Testis (tissue), 5 donors: ENCODE data around the gene PRPF40A. TPM values are rescaled to one million over a fixed set of nuclear protein-coding genes. Genes with fewer than 3 reads are reported as not detected.
"Not testable (repeated sequence)": the region's sequence is repeated elsewhere in the genome, so short reads cannot be mapped to it uniquely, and the experiment has no call there.

Experiments used
- DNase-seq: peaks from one replicate; pipeline ENCODE4 v3.0.0-alpha.2; 2019
- H3K27ac ChIP-seq, 2 donors: fragments of 200-600 bp; sonication (generic); one replicate each; pipeline ENCODE4 v1.5.1; 2019
- H3K27me3 ChIP-seq: fragments of 200-600 bp; sonication (generic); one replicate; pipeline ENCODE4 v1.5.1; 2019
- H3K36me3 ChIP-seq: fragments of 200-600 bp; sonication (generic); one replicate; pipeline ENCODE4 v1.5.1; 2017; ENCODE audit warnings: low read depth; ENCODE audit errors: missing control alignments
- H3K4me1 ChIP-seq: fragments of 200-600 bp; sonication (generic); one replicate; pipeline ENCODE4 v1.5.1; 2019
- H3K4me3 ChIP-seq, 2 donors: fragments of 200-600 bp; sonication (generic); one replicate each; pipeline ENCODE4 v1.5.1; 2017 to 2019
- H3K9me3 ChIP-seq: fragments of 200-600 bp; sonication (generic); one replicate; pipeline ENCODE4 v1.5.1; 2017
- CTCF ChIP-seq, 3 experiments: fragments of 450-650 bp in 2 of 3; fragments of 200-600 bp in 1 of 3; sonication (generic) in 1 of 3; IDR thresholded peaks; one replicate each; pipeline ENCODE4 v1.5.1; 2016 to 2019; ENCODE audit warnings: antibody characterized with exemption in 3 of 3, mild to moderate bottlenecking in 2 of 3, moderate library complexity in 1 of 3
- POLR2A ChIP-seq: fragments of 450-650 bp; IDR thresholded peaks from one replicate; pipeline ENCODE4 v1.6.1; 2017; ENCODE audit warnings: antibody characterized with exemption, mild to moderate bottlenecking, moderate library complexity
- WGBS, 2 donors: methylation state at CpG; one replicate each; pipeline ENCODE4 v1.1.5; 2018; 5-methylcytosine and 5-hydroxymethylcytosine counted together
- intact Hi-C: fragments of 100-400 bp; cut with DNase I; formaldehyde crosslinking; loops from one replicate; pipeline ENCODE4 v1.15.1; 2023; ENCODE audit warnings: low total_unique reads
- long read RNA-seq, 2 donors: transcript quantifications; one replicate each; lab custom pipeline, GENCODE V29; 2026
- polyA plus RNA-seq: library from polyadenylated mRNA; stranded (reverse); fragments of 350-450 nt; fragmentation: Illumina TruSeq; extraction: RNeasy Lipid Tissue Mini Kit (QIAGEN cat#74804); gene quantifications from one replicate; pipeline ENCODE4 v1.2.3, GENCODE V29; 2014; ENCODE audit warnings: low read depth, low replicate concordance; ENCODE audit not compliant: insufficient read depth
- total RNA-seq, 2 donors: library from RNA; depleted of rRNA; stranded (reverse); fragments of >200 nt; gene quantifications; one replicate each; pipeline ENCODE4 v1.2.3, GENCODE V29; 2016

The PRPF40A gene
- total RNA-seq (100 to 1,000 TPM; 107 to 116 TPM), polyA plus RNA-seq (33.1 TPM)
- long read RNA-seq, donor 1, partial matches to known transcripts = 13 of 70 reads
- long read RNA-seq, donor 1, other reads (novel, unspliced or antisense) = 57 of 70 reads
- long read RNA-seq, donor 2, partial matches to known transcripts = 12 of 43 reads
- long read RNA-seq, donor 2, other reads (novel, unspliced or antisense) = 30 of 43 reads

- peak; percentile 99 for DNase-seq
- no peaks in the 10 kb centered on the region for H3K36me3 ChIP-seq
- peak within 1 kb of the TSS; percentile 83 to 96 for H3K4me3 ChIP-seq
- 1% methylated on average over 43 to 63 of the region's 71 CpGs for WGBS, 2 donors
- peaks cover 26% of the 10 kb centered on the region for H3K4me1 ChIP-seq
- H3K27ac ChIP-seq = peak within 1 kb of the TSS; percentile 98 to 99
- no peaks in the 10 kb centered on the region for H3K27me3 ChIP-seq
- H3K9me3 ChIP-seq = no peaks in the 10 kb centered on the region
- intact Hi-C loops = no loop called here
- TF ChIP-seq POLR2A (no peak), CTCF (IDR thresholded peaks at IDR 0.05) (peak in 1 of 3 experiments; percentile 36)
Measured at GRCh38 chr2:152717228-152718075, at the start of gene PRPF40A. Gene PRPF40A, minus strand, starts transcription at chr2:152717461. Its CDS starts 22 bp downstream, at chr2:152717439.

- intact Hi-C loops = no loop called here
- no peaks in the 10 kb centered on the region for H3K27me3 ChIP-seq
- H3K36me3 ChIP-seq = no peaks in the 10 kb centered on the region
- H3K27ac ChIP-seq = no peak overlapping the region
- no peak for DNase-seq
- H3K9me3 ChIP-seq = no peaks in the 10 kb centered on the region
- no peak for TF ChIP-seq CTCF (IDR thresholded peaks at IDR 0.05)
- no peaks in the 10 kb centered on the region for H3K4me1 ChIP-seq
- 88 to 98% methylated on average over 1 of the region's 1 CpG for WGBS, 2 donors
- no peak overlapping the region for H3K4me3 ChIP-seq
Measured at GRCh38 chr2:152766928-152767327, 49.7 kb upstream of the PRPF40A start.

GRCh38 chr2:152763651-152764050 lies 46.4 kb upstream of the PRPF40A start:
- WGBS, 2 donors = 60 to 76% methylated on average over 1 of the region's 1 CpG
- Histone ChIP-seq H3K9me3 (no peaks in the 10 kb centered on the region), H3K27ac (no peak overlapping the region), H3K4me1 (no peaks in the 10 kb centered on the region), H3K36me3 (no peaks in the 10 kb centered on the region), H3K27me3 (no peaks in the 10 kb centered on the region), H3K4me3 (no peak overlapping the region)
- TF ChIP-seq CTCF (IDR thresholded peaks at IDR 0.05) (no peak), POLR2A (no peak)
- intact Hi-C loops = no loop called here
- no peak for DNase-seq

GRCh38 chr2:152763208-152763607 lies 45.9 kb upstream of the PRPF40A start:
- H3K9me3 ChIP-seq, H3K4me1 ChIP-seq, H3K27ac ChIP-seq, H3K36me3 ChIP-seq, H3K27me3 ChIP-seq, intact Hi-C loops, H3K4me3 ChIP-seq, DNase-seq: not testable (repeated sequence)
- 81 to 91% methylated on average over 4 of the region's 4 CpGs for WGBS, 2 donors

- Histone ChIP-seq H3K27me3 (no peaks in the 10 kb centered on the region), H3K36me3 (no peaks in the 10 kb centered on the region), H3K4me3 (no peak overlapping the region), H3K4me1 (no peaks in the 10 kb centered on the region), H3K27ac (no peak overlapping the region), H3K9me3 (no peaks in the 10 kb centered on the region)
- no peak for DNase-seq
- intact Hi-C loops = no loop called here
- TF ChIP-seq POLR2A (no peak), CTCF (IDR thresholded peaks at IDR 0.05) (no peak)
- 71 to 79% methylated on average over 5 of the region's 5 CpGs for WGBS, 2 donors
Measured at GRCh38 chr2:152762202-152762601, 44.9 kb upstream of the PRPF40A start.
